CD14-positive monocyte (primary cell): ENCODE data around the gene SLIT3. TPM values are rescaled to one million over a fixed set of nuclear protein-coding genes. Genes with fewer than 3 reads are reported as not detected.

Source experiments
- DNase-seq, 3 donors: peaks; one replicate each; pipeline ENCODE4 v3.0.0-alpha.2; 2011 to 2022
- H2AFZ ChIP-seq: 2 replicates; pipeline ENCODE4 v1.6.0; 2012; ENCODE audit warnings: mild to moderate bottlenecking, low read depth, low read length, inconsistent platforms; ENCODE audit not compliant: insufficient read depth, poor library complexity, severe bottlenecking
- H3K27ac ChIP-seq, 2 donors: 1 replicate in 1 of 2; 2 replicates in 1 of 2; pipeline ENCODE4 v1.5.1; 2012 to 2013; ENCODE audit warnings: low read length in 2 of 2, control low read depth in 1 of 2, inconsistent platforms in 1 of 2, low read depth in 1 of 2, mild to moderate bottlenecking in 1 of 2
- H3K27me3 ChIP-seq, 2 donors: one replicate each; pipeline versions ENCODE4 v1.6.0 to v1.6.1; 2011 to 2013; ENCODE audit warnings: low read length in 2 of 2; ENCODE audit not compliant: control insufficient read depth in 2 of 2, insufficient read depth in 2 of 2
- H3K36me3 ChIP-seq, 2 donors: replicated peaks in 1 of 2; 1 replicate in 1 of 2; 2 replicates in 1 of 2; pipeline versions ENCODE4 v1.5.1 to v1.6.1; 2012 to 2013; ENCODE audit warnings: low read length in 2 of 2, control low read depth in 1 of 2, inconsistent platforms in 1 of 2, mild to moderate bottlenecking in 1 of 2; ENCODE audit not compliant: insufficient read depth in 2 of 2, control insufficient read depth in 1 of 2
- H3K4me1 ChIP-seq, 2 donors: 1 replicate in 1 of 2; 2 replicates in 1 of 2; pipeline versions ENCODE4 v1.5.1 to v1.6.1; 2012 to 2013; ENCODE audit warnings: low read length in 2 of 2, control low read depth in 1 of 2, inconsistent platforms in 1 of 2, mild to moderate bottlenecking in 1 of 2, moderate library complexity in 1 of 2; ENCODE audit not compliant: insufficient read depth in 2 of 2, control insufficient read depth in 1 of 2
- H3K4me2 ChIP-seq: replicated peaks from 2 replicates; pipeline ENCODE3; 2012; ENCODE audit warnings: low read length, moderate library complexity, mild to moderate bottlenecking; ENCODE audit not compliant: poor library complexity, severe bottlenecking; ENCODE audit errors: extremely low read depth
- H3K4me3 ChIP-seq, 3 experiments: fragments of 200-600 bp in 1 of 3; sonication (generic) in 1 of 3; replicated peaks in 1 of 3; 1 replicate in 2 of 3; 2 replicates in 1 of 3; pipeline ENCODE4 v1.5.1; 2011 to 2013; ENCODE audit warnings: low read length in 3 of 3, mild to moderate bottlenecking in 3 of 3, control low read depth in 2 of 3, low read depth in 2 of 3, inconsistent platforms in 1 of 3, moderate library complexity in 1 of 3
- H3K79me2 ChIP-seq: 2 replicates; pipeline ENCODE4 v1.6.0; 2012; ENCODE audit warnings: mild to moderate bottlenecking, control low read depth, inconsistent platforms, low read length, moderate library complexity; ENCODE audit not compliant: insufficient read depth
- H3K9ac ChIP-seq: 2 replicates; pipeline ENCODE4 v1.6.0; 2017; ENCODE audit warnings: low read length, mild to moderate bottlenecking; ENCODE audit not compliant: insufficient read depth, poor library complexity, severe bottlenecking
- H3K9me3 ChIP-seq, 2 donors: replicated peaks in 1 of 2; 1 replicate in 1 of 2; 2 replicates in 1 of 2; pipeline versions ENCODE4 v1.5.1 to v1.6.1; 2012 to 2013; ENCODE audit warnings: low read length in 2 of 2, control low read depth in 1 of 2; ENCODE audit not compliant: control insufficient read depth in 1 of 2, insufficient read depth in 1 of 2
- H4K20me1 ChIP-seq: 2 replicates; pipeline ENCODE4 v1.6.0; 2012; ENCODE audit warnings: mild to moderate bottlenecking, low read length, control low read depth, moderate library complexity; ENCODE audit not compliant: insufficient read depth
- H3K27ac Mint-ChIP-seq, 7 donors: one replicate each; pipeline ENCODE4 v1.8.0; 2020; ENCODE audit warnings: mild to moderate bottlenecking in 7 of 7, mixed read lengths in 7 of 7, moderate library complexity in 6 of 7, inconsistent platforms in 2 of 7
- H3K27me3 Mint-ChIP-seq, 3 donors: one replicate each; pipeline ENCODE4 v1.8.0; 2021 to 2022; ENCODE audit warnings: low read depth in 3 of 3, mild to moderate bottlenecking in 3 of 3, mixed read lengths in 3 of 3, moderate library complexity in 3 of 3, inconsistent platforms in 1 of 3
- H3K36me3 Mint-ChIP-seq, 2 donors: one replicate each; pipeline ENCODE4 v1.8.0; 2020; ENCODE audit warnings: mixed read lengths in 2 of 2, inconsistent platforms in 1 of 2, mild to moderate bottlenecking in 1 of 2
- H3K4me1 Mint-ChIP-seq: one replicate; pipeline ENCODE4 v1.8.0; 2020; ENCODE audit warnings: mild to moderate bottlenecking, mixed read lengths
- H3K4me3 Mint-ChIP-seq, 2 donors: one replicate each; pipeline ENCODE4 v1.8.0; 2020; ENCODE audit warnings: mild to moderate bottlenecking in 2 of 2, mixed read lengths in 2 of 2, moderate library complexity in 1 of 2
- H3K9me3 Mint-ChIP-seq, 7 donors: one replicate each; pipeline ENCODE4 v1.8.0; 2020 to 2022; ENCODE audit warnings: mixed read lengths in 7 of 7, mild to moderate bottlenecking in 6 of 7, moderate library complexity in 6 of 7, inconsistent platforms in 2 of 7
- CTCF ChIP-seq: fragments of 200-600 bp; IDR thresholded peaks from one replicate; pipeline ENCODE4 v1.8.0; 2022; ENCODE audit warnings: antibody characterized with exemption, mild to moderate bottlenecking
- WGBS: methylation state at CpG from one replicate; pipeline ENCODE4 v1.1.5; 2013; ENCODE audit warnings: missing lambda C conversion rate; ENCODE audit not compliant: insufficient coverage; 5-methylcytosine and 5-hydroxymethylcytosine counted together
- intact Hi-C, 2 donors: fragments of 100-400 bp; cut with micrococcal nuclease; formaldehyde crosslinking; loops; one replicate each; pipeline versions ENCODE4 v1.15.0 to v1.15.1; 2023
- polyA plus RNA-seq, 3 donors: library from polyadenylated mRNA; depleted of rRNA in 1 of 3; unstranded in 2 of 3; stranded (reverse) in 1 of 3; fragments of 300-500 nt in 2 of 3; fragments of >200 nt in 1 of 3; fragmentation: Illumina TruSeq in 2 of 3; gene quantifications; 1 replicate in 2 of 3; 2 replicates in 1 of 3; pipeline ENCODE4 v1.2.3, GENCODE V29; 2012 to 2021

Gene SLIT3
- polyA plus RNA-seq, 3 donors: not detected

DNA sequence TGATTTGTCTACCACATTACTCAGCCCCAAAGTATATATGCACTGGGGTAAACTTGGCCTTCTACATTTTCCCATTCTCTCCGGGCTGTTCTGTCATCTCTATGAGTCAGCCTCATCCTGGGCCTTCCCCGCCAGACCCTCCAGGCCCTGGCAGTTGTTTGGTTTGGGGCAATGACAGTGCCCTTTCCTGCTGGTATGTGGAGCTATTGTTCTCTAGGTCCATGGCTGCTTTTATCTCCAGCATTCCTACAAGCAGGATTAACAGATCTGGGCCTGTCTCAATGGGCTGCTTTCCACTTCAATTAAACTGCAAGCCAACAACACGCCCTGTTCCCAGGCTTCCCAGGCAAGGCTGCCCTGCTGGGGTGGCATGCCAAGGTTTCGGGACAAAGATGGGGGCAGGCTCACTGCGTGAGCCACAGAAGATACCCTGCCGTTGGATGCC lies 136.4 kb downstream of the SLIT3 start:
- Mint-ChIP-seq H3K27ac (no peak overlapping the region), H3K9me3 (peaks cover 2 to 12% (median 3%) of the 10 kb centered on the region in 7 donors), H3K4me1 (no peaks in the 10 kb centered on the region), H3K36me3 (no peaks in the 10 kb centered on the region), H3K27me3 (peaks cover 0 to 1% (median 0%) of the 10 kb centered on the region in 3 donors), H3K4me3 (no peak overlapping the region)
- no peak overlapping the region for H2AFZ ChIP-seq
- no peak for TF ChIP-seq CTCF
- no peaks in the 10 kb centered on the region for H3K36me3 ChIP-seq
- intact Hi-C loops: no loop called here
- no peaks in the 10 kb centered on the region for H3K4me1 ChIP-seq
- no peaks in the 10 kb centered on the region for H4K20me1 ChIP-seq
- H3K79me2 ChIP-seq: no peaks in the 10 kb centered on the region
- H3K27me3 ChIP-seq: no peaks in the 10 kb centered on the region
- H3K4me3 ChIP-seq: no peak overlapping the region
- no peak overlapping the region for H3K9ac ChIP-seq
- H3K9me3 ChIP-seq: peaks cover 0 to 9% of the 10 kb centered on the region in 2 donors
- 93% methylated on average over 4 of the region's 6 CpGs for WGBS
- no peak overlapping the region for H3K27ac ChIP-seq
- H3K4me2 ChIP-seq: no peak overlapping the region
- DNase-seq: no peak

GRCh38 chr5:169162407-169162806 lies 138.5 kb downstream of the SLIT3 start:
- no CpG with 5 or more reads among the region's 3 CpGs for WGBS

More at GRCh38 chr5:169162407-169162806, 138.5 kb downstream of the SLIT3 start:
- H3K4me1 Mint-ChIP-seq: no peaks in the 10 kb centered on the region
- Histone ChIP-seq H3K9me3 (peaks cover 0 to 18% of the 10 kb centered on the region in 2 donors), H3K27ac (no peak overlapping the region), H2AFZ (no peak overlapping the region), H4K20me1 (no peaks in the 10 kb centered on the region), H3K4me3 (no peak overlapping the region), H3K27me3 (no peaks in the 10 kb centered on the region), H3K4me2 (no peak overlapping the region), H3K79me2 (no peaks in the 10 kb centered on the region), H3K4me1 (no peaks in the 10 kb centered on the region), H3K9ac (no peak overlapping the region), H3K36me3 (no peaks in the 10 kb centered on the region)
- H3K27ac Mint-ChIP-seq: no peak overlapping the region
- DNase-seq: no peak
- H3K36me3 Mint-ChIP-seq: no peaks in the 10 kb centered on the region
- no peaks in the 10 kb centered on the region for H3K27me3 Mint-ChIP-seq
- no peak for TF ChIP-seq CTCF
- intact Hi-C loops: no loop called here
- H3K9me3 Mint-ChIP-seq: peaks cover 10 to 25% (median 21%) of the 10 kb centered on the region in 7 donors
- no peak overlapping the region for H3K4me3 Mint-ChIP-seq
